SK-N-SH treated with all-trans-retinoic acid at 6 μM for 48 hours (cell line): ENCODE measurements around the gene FAM181A.

Experiments used
- RARB ChIP-seq: fragments of 250-450 bp; sonication (Bioruptor Pico); IDR thresholded peaks from 2 replicates; pipeline ENCODE4 v1.8.0; 2021; ENCODE audit warnings: mild to moderate bottlenecking, moderate library complexity
- TF ChIP-seq, protein P1 (sequence below): fragments of 250-450 bp; sonication (Bioruptor Pico); IDR thresholded peaks from 2 replicates; pipeline ENCODE4 v1.8.0; 2020; ENCODE audit warnings: mild to moderate bottlenecking, moderate library complexity, borderline replicate concordance

DNA sequence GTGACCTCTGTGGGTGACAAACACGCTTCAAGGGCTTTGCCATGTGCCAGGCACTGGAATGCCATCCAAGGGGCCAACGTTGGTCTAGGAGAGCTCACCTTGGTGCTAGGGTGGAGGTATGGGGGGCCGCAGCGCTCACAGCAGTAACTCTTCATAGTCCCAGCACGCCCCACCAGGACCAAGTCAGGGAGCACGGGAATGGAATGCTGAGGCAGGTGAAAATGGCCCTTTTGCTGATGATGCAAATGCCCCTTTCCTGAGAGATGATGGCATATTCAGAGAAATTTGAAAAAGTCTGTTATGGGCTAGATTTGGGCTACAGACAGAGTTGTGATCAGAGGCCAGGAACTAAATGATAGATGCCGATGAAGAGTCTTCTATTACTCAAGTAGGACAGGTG lies 10.0 kb upstream of the FAM181A start:
- TF ChIP-seq, protein P1, sequence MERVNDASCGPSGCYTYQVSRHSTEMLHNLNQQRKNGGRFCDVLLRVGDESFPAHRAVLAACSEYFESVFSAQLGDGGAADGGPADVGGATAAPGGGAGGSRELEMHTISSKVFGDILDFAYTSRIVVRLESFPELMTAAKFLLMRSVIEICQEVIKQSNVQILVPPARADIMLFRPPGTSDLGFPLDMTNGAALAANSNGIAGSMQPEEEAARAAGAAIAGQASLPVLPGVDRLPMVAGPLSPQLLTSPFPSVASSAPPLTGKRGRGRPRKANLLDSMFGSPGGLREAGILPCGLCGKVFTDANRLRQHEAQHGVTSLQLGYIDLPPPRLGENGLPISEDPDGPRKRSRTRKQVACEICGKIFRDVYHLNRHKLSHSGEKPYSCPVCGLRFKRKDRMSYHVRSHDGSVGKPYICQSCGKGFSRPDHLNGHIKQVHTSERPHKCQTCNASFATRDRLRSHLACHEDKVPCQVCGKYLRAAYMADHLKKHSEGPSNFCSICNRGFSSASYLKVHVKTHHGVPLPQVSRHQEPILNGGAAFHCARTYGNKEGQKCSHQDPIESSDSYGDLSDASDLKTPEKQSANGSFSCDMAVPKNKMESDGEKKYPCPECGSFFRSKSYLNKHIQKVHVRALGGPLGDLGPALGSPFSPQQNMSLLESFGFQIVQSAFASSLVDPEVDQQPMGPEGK: no peak
- no peak for TF ChIP-seq RARB
